ENCODE data around the gene SRGAP1.

DNA sequence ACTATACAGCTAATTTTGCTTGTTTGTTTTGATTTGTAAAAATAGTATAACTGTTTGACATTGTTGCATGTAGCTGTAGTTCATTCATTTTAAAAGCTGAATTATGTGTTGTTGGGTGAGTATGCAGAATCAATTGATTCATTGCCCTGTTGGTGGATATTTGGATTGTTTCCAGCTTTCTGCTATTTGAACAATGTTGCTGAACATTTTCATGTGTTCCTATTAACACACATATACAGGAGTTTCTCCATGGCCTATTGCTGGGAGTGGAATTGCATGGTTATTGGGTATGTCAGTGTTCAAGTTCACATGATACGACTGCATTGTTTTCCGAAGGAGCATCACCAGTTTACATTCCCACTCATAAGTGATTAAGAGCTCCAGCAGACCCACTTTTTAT, 75.3 kb downstream of the SRGAP1 start:
- no peak for TF ChIP-seq CTCF (IDR thresholded peaks at IDR 0.05)
- no peak for TF ChIP-seq POLR2A (IDR thresholded peaks at IDR 0.05)

All from gastroesophageal sphincter (tissue), 3 donors.